HG02970 (cell line): ENCODE data around the gene TGOLN2.
"Not testable (repeated sequence)": the region's sequence is repeated elsewhere in the genome, so short reads cannot be mapped to it uniquely, and the experiment has no call there.

ENCODE experiments used
- ATAC-seq: cut with Tn5 transposase; IDR thresholded peaks from one replicate; pipeline ENCODE4 v1.9.1; 2021; ENCODE audit warnings: mild to moderate bottlenecking, moderate library complexity, moderate number of reproducible peaks; ENCODE audit not compliant: unreplicated experiment, low FRiP score

TGOLN2 gene

GRCh38 chr2:85327822-85328617 lies at the start of gene TGOLN2:
TSS of gene TGOLN2 (minus strand) at chr2:85327989. CDS start at chr2:85327962, 27 bp downstream.
- ATAC-seq: peak; percentile 89

- ATAC-seq: no peak
Observed at GRCh38 chr2:85377083-85377482, 49.3 kb upstream of the TGOLN2 start.

GRCh38 chr2:85376291-85377065 lies 48.7 kb upstream of the TGOLN2 start:
- no peak for ATAC-seq

- no peak for ATAC-seq
Observed at GRCh38 chr2:85371045-85371444, 43.3 kb upstream of the TGOLN2 start.

GRCh38 chr2:85369500-85369899 lies 41.7 kb upstream of the TGOLN2 start:
- no peak for ATAC-seq

GRCh38 chr2:85368921-85369320 lies 41.1 kb upstream of the TGOLN2 start:
- no peak for ATAC-seq

- no peak for ATAC-seq
Observed at GRCh38 chr2:85367180-85367579, 39.4 kb upstream of the TGOLN2 start.

- ATAC-seq: not testable (repeated sequence)
Observed at GRCh38 chr2:85362653-85363387, 35.0 kb upstream of the TGOLN2 start.

GRCh38 chr2:85357736-85358135 lies 29.9 kb upstream of the TGOLN2 start:
- ATAC-seq: no peak

GRCh38 chr2:85356186-85356585 lies 28.4 kb upstream of the TGOLN2 start:
- ATAC-seq: no peak

- ATAC-seq: no peak
Observed at GRCh38 chr2:85355521-85355920, 27.7 kb upstream of the TGOLN2 start.

- peak; percentile 3 for ATAC-seq
Observed at GRCh38 chr2:85355073-85355410, 27.3 kb upstream of the TGOLN2 start.

GRCh38 chr2:85354286-85355072 lies 26.7 kb upstream of the TGOLN2 start, which contains the start of the genes ELMOD3 and RETSAT:
TSS of gene ELMOD3 (plus strand) at chr2:85354769. CDS start at chr2:85357199, 2,430 bp downstream.
TSS of gene RETSAT (minus strand) at chr2:85354528. CDS start at chr2:85354507, 21 bp downstream.
- peak; percentile 97 for ATAC-seq

GRCh38 chr2:85353876-85354285 lies 26.1 kb upstream of the TGOLN2 start:
- no peak for ATAC-seq

GRCh38 chr2:85347599-85347998 lies 19.8 kb upstream of the TGOLN2 start:
- ATAC-seq: no peak

- no peak for ATAC-seq
Observed at GRCh38 chr2:85344356-85344954, 16.7 kb upstream of the TGOLN2 start.

GRCh38 chr2:85343207-85343895 lies 15.6 kb upstream of the TGOLN2 start:
- ATAC-seq: not testable (repeated sequence)

- no peak for ATAC-seq
Observed at GRCh38 chr2:85342156-85342555, 14.4 kb upstream of the TGOLN2 start.
